Uterus (tissue), 4 donors: ENCODE results near the gene SRPX. TPM values are rescaled to one million over a fixed set of nuclear protein-coding genes. Genes with fewer than 3 reads are reported as not detected.

Experiments
- DNase-seq, 2 donors: peaks; one replicate each; pipeline ENCODE4 v3.0.0-alpha.2; 2019 to 2020
- H3K27ac ChIP-seq, 2 donors: fragments of 200-600 bp; sonication (generic); 1 replicate in 1 of 2; 2 replicates in 1 of 2; pipeline ENCODE4 v1.5.1; 2016 to 2018
- H3K27me3 ChIP-seq, 2 donors: fragments of 200-600 bp; sonication (generic); one replicate each; pipeline ENCODE4 v1.5.1; 2018 to 2019; ENCODE audit warnings: control low read depth in 1 of 2
- H3K36me3 ChIP-seq, 2 donors: fragments of 200-600 bp; sonication (generic); one replicate each; pipeline ENCODE4 v1.5.1; 2019; ENCODE audit warnings: control low read depth in 1 of 2
- H3K4me1 ChIP-seq, 2 donors: fragments of 200-600 bp; sonication (generic); one replicate each; pipeline ENCODE4 v1.5.1; 2018 to 2019; ENCODE audit warnings: control low read depth in 1 of 2
- H3K4me3 ChIP-seq, 2 donors: fragments of 200-600 bp; sonication (generic); 1 replicate in 1 of 2; 2 replicates in 1 of 2; pipeline ENCODE4 v1.5.1; 2018 to 2019; ENCODE audit warnings: mild to moderate bottlenecking in 1 of 2
- H3K9me3 ChIP-seq, 2 donors: fragments of 200-600 bp; sonication (generic); one replicate each; pipeline ENCODE4 v1.5.1; 2019; ENCODE audit warnings: control low read depth in 1 of 2
- CTCF ChIP-seq, 4 experiments: fragments of 200-600 bp in 2 of 4; fragments of 450-650 bp in 2 of 4; sonication (generic) in 2 of 4; IDR thresholded peaks; one replicate each; pipeline ENCODE4 v1.5.1; 2016 to 2019; ENCODE audit warnings: antibody characterized with exemption in 4 of 4, mild to moderate bottlenecking in 2 of 4, moderate library complexity in 1 of 4
- POLR2A ChIP-seq, 2 donors: fragments of 450-650 bp; IDR thresholded peaks; one replicate each; pipeline ENCODE4 v1.6.1; 2016; ENCODE audit warnings: antibody characterized with exemption in 2 of 2, mild to moderate bottlenecking in 1 of 2, moderate library complexity in 1 of 2
- intact Hi-C: fragments of 100-400 bp; cut with DNase I; formaldehyde crosslinking; loops from one replicate; pipeline ENCODE4 v1.15.1; 2023; ENCODE audit warnings: low total_unique reads
- total RNA-seq, 4 donors: library from RNA; depleted of rRNA in 3 of 4; stranded (reverse); fragments of >200 nt in 3 of 4; gene quantifications; one replicate each; pipeline versions ENCODE4 v1.1.0 to v1.2.4, GENCODE V29; 2014 to 2023
- donor health status: DM: yes; HTN: yes; CAD: no.

SRPX gene
- total RNA-seq: 100 to 1,000 TPM in 2 of 4 donors, 10 to 100 TPM in 2; 62.7 to 141 (median 99.5) TPM

- Histone ChIP-seq H3K27me3 (no peaks in the 10 kb centered on the region), H3K36me3 (no peaks in the 10 kb centered on the region), H3K4me1 (no peaks in the 10 kb centered on the region), H3K9me3 (no peaks in the 10 kb centered on the region), H3K27ac (peak within 1 kb of the TSS in 1 of 2 donors; percentile 50), H3K4me3 (peak within 1 kb of the TSS; percentile 27 to 37)
- no peak for TF ChIP-seq POLR2A (IDR thresholded peaks at IDR 0.05)
- no peak for TF ChIP-seq CTCF (IDR thresholded peaks at IDR 0.05)
- DNase-seq: peak; percentile 18 to 52
- intact Hi-C loops: no loop called here
Measured at GRCh38 chrX:38220415-38221390, at the start of gene SRPX. Gene SRPX, minus strand, starts transcription at chrX:38220871. Its CDS starts 79 bp downstream, at chrX:38220792.

GRCh38 chrX:38268011-38268410, 47.3 kb upstream of the SRPX start:
- Histone ChIP-seq H3K9me3 (no peaks in the 10 kb centered on the region), H3K36me3 (no peaks in the 10 kb centered on the region), H3K4me1 (no peaks in the 10 kb centered on the region), H3K27me3 (no peaks in the 10 kb centered on the region), H3K27ac (no peak overlapping the region), H3K4me3 (no peak overlapping the region)
- DNase-seq: no peak
- intact Hi-C loops: no loop called here
- TF ChIP-seq CTCF (IDR thresholded peaks at IDR 0.05) (no peak), POLR2A (IDR thresholded peaks at IDR 0.05) (no peak)

GRCh38 chrX:38262715-38263620, 42.3 kb upstream of the SRPX start:
- TF ChIP-seq POLR2A (IDR thresholded peaks at IDR 0.05) (no peak), CTCF (IDR thresholded peaks at IDR 0.05) (no peak)
- intact Hi-C loops: no loop called here
- Histone ChIP-seq H3K27me3 (no peaks in the 10 kb centered on the region), H3K4me3 (no peak overlapping the region), H3K36me3 (no peaks in the 10 kb centered on the region), H3K27ac (no peak overlapping the region), H3K9me3 (no peaks in the 10 kb centered on the region), H3K4me1 (no peaks in the 10 kb centered on the region)
- no peak for DNase-seq

- no peaks in the 10 kb centered on the region for H3K27me3 ChIP-seq
- no peak for TF ChIP-seq POLR2A (IDR thresholded peaks at IDR 0.05)
- TF ChIP-seq CTCF (IDR thresholded peaks at IDR 0.05): no peak
- no peak overlapping the region for H3K27ac ChIP-seq
- H3K4me3 ChIP-seq: no peak overlapping the region
- H3K9me3 ChIP-seq: no peaks in the 10 kb centered on the region
- H3K4me1 ChIP-seq: no peaks in the 10 kb centered on the region
- no peaks in the 10 kb centered on the region for H3K36me3 ChIP-seq
- intact Hi-C loops: no loop called here
- no peak for DNase-seq
Measured at GRCh38 chrX:38260231-38260630, 39.6 kb upstream of the SRPX start.
